HEK293T (cell line): ENCODE measurements around the gene DLG1.

ENCODE experiments used
- ARNT ChIP-seq: fragments of 450-650 bp; IDR thresholded peaks from 2 replicates; pipeline ENCODE4 v1.6.1; 2017; ENCODE audit warnings: mild to moderate bottlenecking
- BHLHE40 ChIP-seq: fragments of 450-650 bp; IDR thresholded peaks from 2 replicates; pipeline ENCODE4 v1.6.1; 2016; ENCODE audit warnings: mild to moderate bottlenecking, moderate library complexity, borderline replicate concordance
- ELF4 ChIP-seq: fragments of 450-650 bp; IDR thresholded peaks from 2 replicates; pipeline ENCODE4 v1.6.1; 2017; ENCODE audit warnings: antibody characterized with exemption
- FOXA1 ChIP-seq: fragments of 450-650 bp; IDR thresholded peaks from 2 replicates; pipeline ENCODE4 v1.6.1; 2016; ENCODE audit warnings: mild to moderate bottlenecking
- FOXK2 ChIP-seq: fragments of 450-650 bp; IDR thresholded peaks from 2 replicates; pipeline ENCODE4 v1.6.1; 2016; ENCODE audit warnings: mild to moderate bottlenecking
- FOXM1 ChIP-seq: fragments of 450-650 bp; IDR thresholded peaks from 2 replicates; pipeline ENCODE4 v1.6.1; 2017; ENCODE audit warnings: mild to moderate bottlenecking, borderline replicate concordance
- HDGF ChIP-seq: fragments of 450-650 bp; IDR thresholded peaks from 2 replicates; pipeline ENCODE4 v1.6.1; 2017; ENCODE audit warnings: antibody characterized with exemption, borderline replicate concordance
- LEF1 ChIP-seq: fragments of 450-650 bp; IDR thresholded peaks from 2 replicates; pipeline ENCODE4 v1.6.1; 2017; ENCODE audit warnings: mild to moderate bottlenecking, borderline replicate concordance
- NFRKB ChIP-seq: fragments of 450-650 bp; IDR thresholded peaks from 2 replicates; pipeline ENCODE4 v1.6.1; 2016; ENCODE audit warnings: mild to moderate bottlenecking, moderate library complexity
- SP1 ChIP-seq: fragments of 450-650 bp; IDR thresholded peaks from 2 replicates; pipeline ENCODE4 v1.6.1; 2017
- TARDBP ChIP-seq: fragments of 450-650 bp; IDR thresholded peaks from 2 replicates; pipeline ENCODE4 v1.6.1; 2016
- TF ChIP-seq, protein P1 (sequence below): fragments of 450-650 bp; IDR thresholded peaks from 2 replicates; pipeline ENCODE4 v1.6.1; 2016

DNA sequence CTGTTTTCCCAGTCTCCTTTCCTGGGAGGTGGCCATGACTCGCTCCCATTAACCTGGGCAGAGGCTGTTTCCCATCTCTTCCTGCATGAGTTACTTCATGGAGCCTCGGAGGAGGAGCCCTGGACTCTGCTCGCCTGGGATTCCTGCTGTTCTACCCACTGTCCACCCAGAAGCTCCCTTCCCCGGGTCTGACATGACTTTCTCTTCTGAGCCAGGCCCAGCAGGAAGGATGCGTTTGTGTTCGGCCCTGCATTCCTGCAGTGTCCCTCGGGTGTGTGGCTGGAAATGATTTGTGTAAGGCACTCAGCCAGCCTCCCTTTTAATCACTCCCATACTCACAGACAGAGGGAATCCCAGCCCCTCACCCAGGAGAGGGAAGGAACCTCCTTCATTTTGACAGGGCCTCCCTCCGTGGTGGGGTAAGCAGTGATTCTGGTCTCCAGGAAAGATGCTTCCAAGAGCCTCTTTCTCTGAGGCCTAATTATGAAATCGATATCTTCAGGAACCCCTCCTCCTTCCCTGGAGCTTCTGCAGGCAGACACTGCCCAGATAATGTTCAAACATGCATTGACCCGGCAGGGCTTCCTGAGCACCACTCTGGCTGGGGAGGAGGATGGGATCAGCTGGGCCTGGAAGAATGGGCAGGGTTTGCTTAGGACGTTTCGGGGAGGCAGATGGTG, 41.6 kb upstream of the DLG1 start:
- TF ChIP-seq FOXK2 (no peak), HDGF (no peak), NFRKB (no peak), FOXM1 (no peak), ARNT (no peak), ELF4 (no peak), FOXA1 (no peak), BHLHE40 (no peak), LEF1 (no peak), SP1 (no peak), TARDBP (no peak)
- TF ChIP-seq, protein P1, sequence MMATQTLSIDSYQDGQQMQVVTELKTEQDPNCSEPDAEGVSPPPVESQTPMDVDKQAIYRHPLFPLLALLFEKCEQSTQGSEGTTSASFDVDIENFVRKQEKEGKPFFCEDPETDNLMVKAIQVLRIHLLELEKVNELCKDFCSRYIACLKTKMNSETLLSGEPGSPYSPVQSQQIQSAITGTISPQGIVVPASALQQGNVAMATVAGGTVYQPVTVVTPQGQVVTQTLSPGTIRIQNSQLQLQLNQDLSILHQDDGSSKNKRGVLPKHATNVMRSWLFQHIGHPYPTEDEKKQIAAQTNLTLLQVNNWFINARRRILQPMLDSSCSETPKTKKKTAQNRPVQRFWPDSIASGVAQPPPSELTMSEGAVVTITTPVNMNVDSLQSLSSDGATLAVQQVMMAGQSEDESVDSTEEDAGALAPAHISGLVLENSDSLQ, result no peak
